Kidney epithelial cell (primary cell): Measurements from ENCODE around the gene YIPF2. TPM values are rescaled to one million over a fixed set of nuclear protein-coding genes. Genes with fewer than 3 reads are reported as not detected.
A peak's percentile ranks its signal among the peaks of the same experiment; 100 is the strongest.
"Not testable (repeated sequence)": the region's sequence is repeated elsewhere in the genome, so short reads cannot be mapped to it uniquely, and the experiment has no call there.

Experiments
- DNase-seq: peaks from one replicate; pipeline ENCODE4 v3.0.0-alpha.2; 2010; ENCODE audit warnings: low read depth
- H3K27me3 ChIP-seq: 2 replicates; pipeline ENCODE4 v1.6.0; 2011; ENCODE audit warnings: low read length; ENCODE audit not compliant: control insufficient read depth, insufficient read depth
- H3K36me3 ChIP-seq: 2 replicates; pipeline ENCODE4 v1.5.1; 2011; ENCODE audit warnings: low read length; ENCODE audit not compliant: control insufficient read depth, insufficient read depth
- H3K4me3 ChIP-seq: 2 replicates; pipeline ENCODE4 v1.5.1; 2011; ENCODE audit warnings: low read depth, mild to moderate bottlenecking, control low read depth, low read length
- total RNA-seq: library from RNA; depleted of rRNA; stranded (reverse); fragments of >200 nt; gene quantifications from 2 replicates; pipeline ENCODE4 v1.2.3, GENCODE V29; 2015
- TF ChIP-seq, protein P1 (sequence below): IDR thresholded peaks from 2 replicates; pipeline ENCODE4 v1.5.1; 2011; ENCODE audit warnings: mild to moderate bottlenecking, moderate library complexity, low read length, control low read depth, inconsistent platforms; ENCODE audit not compliant: insufficient read depth, poor library complexity, severe bottlenecking

YIPF2 gene
- total RNA-seq, 1 donor from 2014 or later, result 61.1 TPM

DNA sequence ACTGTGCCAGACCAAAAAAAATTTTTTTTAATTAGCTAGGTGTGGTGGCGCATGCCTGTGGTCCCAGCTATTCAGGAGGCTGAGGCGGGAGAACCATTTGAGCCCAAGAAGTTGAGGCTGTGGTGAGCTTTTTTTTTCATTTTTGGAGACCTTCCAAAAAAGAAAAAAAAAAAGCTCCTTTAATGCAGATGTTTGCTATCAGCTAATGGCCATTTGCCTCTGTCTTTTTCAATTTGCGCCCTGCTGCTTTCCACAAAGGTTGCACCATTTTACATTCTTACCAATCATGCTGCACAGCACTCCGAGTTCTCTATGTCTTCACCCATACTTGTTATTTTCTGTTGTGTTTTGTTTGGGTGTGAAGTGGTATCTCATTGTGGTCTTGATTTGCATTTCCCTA is 16.8 kb upstream of the YIPF2 start:
- TF ChIP-seq, protein P1, sequence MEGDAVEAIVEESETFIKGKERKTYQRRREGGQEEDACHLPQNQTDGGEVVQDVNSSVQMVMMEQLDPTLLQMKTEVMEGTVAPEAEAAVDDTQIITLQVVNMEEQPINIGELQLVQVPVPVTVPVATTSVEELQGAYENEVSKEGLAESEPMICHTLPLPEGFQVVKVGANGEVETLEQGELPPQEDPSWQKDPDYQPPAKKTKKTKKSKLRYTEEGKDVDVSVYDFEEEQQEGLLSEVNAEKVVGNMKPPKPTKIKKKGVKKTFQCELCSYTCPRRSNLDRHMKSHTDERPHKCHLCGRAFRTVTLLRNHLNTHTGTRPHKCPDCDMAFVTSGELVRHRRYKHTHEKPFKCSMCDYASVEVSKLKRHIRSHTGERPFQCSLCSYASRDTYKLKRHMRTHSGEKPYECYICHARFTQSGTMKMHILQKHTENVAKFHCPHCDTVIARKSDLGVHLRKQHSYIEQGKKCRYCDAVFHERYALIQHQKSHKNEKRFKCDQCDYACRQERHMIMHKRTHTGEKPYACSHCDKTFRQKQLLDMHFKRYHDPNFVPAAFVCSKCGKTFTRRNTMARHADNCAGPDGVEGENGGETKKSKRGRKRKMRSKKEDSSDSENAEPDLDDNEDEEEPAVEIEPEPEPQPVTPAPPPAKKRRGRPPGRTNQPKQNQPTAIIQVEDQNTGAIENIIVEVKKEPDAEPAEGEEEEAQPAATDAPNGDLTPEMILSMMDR, result no peak
- Histone ChIP-seq H3K27me3 (no peaks in the 10 kb centered on the region), H3K4me3 (no peak overlapping the region), H3K36me3 (no peaks in the 10 kb centered on the region)
- no peak for DNase-seq

DNA sequence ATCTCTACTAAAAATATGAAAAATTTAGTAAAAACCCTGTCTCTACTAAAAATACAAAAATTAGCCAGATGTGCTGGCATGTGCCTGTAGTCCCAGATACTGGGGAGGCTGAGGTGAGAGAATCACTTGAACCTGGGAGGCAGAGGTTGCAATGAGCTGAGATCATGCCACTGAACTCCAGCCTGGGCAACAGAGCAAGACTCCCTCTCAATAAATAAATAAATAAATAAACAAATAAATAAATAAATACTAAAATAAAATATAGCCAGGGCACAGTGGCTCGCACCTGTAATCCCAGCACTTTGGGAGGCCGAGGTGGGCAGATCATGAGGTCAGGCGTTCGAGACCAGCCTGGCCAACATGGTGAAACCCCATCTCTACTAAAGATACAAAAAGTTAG is 15.0 kb upstream of the YIPF2 start:
- not testable (repeated sequence) for H3K4me3 ChIP-seq, H3K27me3 ChIP-seq, H3K36me3 ChIP-seq, DNase-seq

DNA sequence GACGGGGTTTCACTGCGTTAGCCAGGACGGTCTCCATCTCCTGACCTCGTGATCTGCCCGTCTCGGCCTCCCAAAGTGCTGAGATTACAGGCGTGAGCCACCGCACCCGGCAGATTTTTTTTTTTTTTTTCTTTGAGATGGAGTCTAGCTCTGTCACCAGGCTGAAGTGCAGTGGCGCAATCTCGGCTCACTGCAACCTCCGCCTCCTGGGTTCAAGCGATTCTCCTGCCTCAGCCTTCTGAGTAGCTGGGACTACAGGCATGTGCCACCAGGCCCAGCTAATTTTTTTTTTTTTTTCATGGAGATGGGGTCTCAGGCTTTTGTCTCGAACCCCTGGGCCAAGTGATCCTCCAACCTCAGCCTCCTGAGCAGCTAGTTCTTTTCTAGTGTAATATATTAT is 13.2 kb upstream of the YIPF2 start:
- not testable (repeated sequence) for H3K36me3 ChIP-seq, DNase-seq, H3K4me3 ChIP-seq, H3K27me3 ChIP-seq

DNA sequence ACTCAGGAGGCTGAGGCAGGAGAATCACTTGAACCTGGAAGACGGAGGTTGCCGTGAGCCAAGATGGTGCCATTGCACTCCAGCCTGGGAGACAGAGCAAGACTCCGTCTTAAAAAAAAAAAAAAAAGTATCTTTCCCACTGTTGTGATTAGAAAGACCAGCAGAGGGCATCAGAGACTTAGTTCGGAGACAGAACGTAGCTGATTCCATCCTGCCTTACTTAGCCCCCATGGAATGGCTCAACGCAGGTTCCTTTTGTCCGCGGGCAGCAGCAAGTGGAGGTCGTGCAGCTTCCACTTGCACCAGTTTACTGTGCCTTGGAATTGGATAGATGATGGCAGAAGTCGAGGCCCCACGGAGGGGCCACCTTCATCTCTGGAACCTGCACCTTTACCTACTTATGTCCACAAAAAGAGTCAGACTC is 8.2 kb upstream of the YIPF2 start:
- H3K36me3 ChIP-seq, result no peaks in the 10 kb centered on the region
- DNase-seq, result peak; percentile 50
- TF ChIP-seq, protein P1, result peak; percentile 71
- no peaks in the 10 kb centered on the region for H3K27me3 ChIP-seq
- no peak overlapping the region for H3K4me3 ChIP-seq

DNA sequence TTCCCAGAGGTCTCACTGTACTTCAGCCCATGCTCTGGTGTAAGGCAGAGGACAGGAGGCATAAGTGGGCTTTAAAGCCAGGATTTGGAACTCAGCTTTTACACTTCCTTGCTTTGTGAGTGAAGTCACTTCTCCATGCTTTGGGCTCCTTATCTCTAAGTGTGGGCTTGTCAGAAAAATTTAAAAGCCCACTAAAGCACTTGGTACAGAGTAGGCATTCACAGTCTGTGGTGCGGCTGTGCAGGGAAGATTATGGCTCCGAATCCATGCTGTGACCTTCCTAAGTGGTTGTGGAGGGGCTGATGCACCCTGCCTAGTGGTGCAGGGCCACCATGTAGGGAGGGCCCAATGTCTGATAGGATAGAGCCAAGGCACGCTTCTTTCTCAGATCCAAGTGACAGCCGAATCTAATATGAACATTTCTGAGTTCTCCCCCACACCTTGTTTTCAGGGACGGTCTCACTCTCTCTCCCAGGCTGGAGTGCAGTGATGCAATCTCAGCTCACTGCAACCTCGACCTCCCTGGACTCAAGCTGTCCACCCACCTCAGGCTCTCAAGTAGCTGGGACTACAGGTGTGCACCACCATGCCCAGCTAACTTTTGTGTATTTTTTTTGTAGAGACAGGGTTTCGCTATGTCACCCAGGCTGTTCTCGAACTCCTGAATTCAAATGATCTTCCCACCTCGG is 7.1 kb upstream of the YIPF2 start:
- DNase-seq, result no peak
- Histone ChIP-seq H3K36me3 (no peaks in the 10 kb centered on the region), H3K27me3 (no peaks in the 10 kb centered on the region), H3K4me3 (no peak overlapping the region)
- TF ChIP-seq, protein P1, result no peak

DNA sequence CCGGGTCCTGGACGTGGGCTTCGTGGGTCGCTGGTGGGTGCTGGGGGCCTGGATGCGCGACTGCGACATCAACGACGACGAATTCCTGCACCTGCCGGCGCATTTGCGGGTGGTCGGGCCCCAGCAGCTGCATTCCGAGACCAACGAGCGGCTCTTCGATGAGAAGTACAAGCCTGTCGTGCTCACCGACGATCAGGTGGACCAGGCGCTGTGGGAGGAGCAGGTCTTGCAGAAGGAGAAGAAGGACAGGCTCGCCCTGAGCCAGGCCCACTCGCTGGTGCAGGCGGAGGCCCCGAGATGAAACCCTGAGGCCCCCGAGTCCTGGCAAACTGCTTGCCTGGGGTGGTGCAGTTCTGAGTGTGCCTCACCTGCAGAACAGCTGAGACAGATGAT is 959 bp upstream of the YIPF2 start:
- H3K4me3 ChIP-seq, result peak overlapping the region; percentile 65
- H3K27me3 ChIP-seq, result no peaks in the 10 kb centered on the region
- H3K36me3 ChIP-seq, result peaks cover 1% of the 10 kb centered on the region
- DNase-seq, result no peak
- TF ChIP-seq, protein P1, result no peak
